NCI-H2196 (cell line): ENCODE results near the gene TMEM132C.

ENCODE experiments used
- DNase-seq: peaks from one replicate; lab custom pipeline; 2025; ENCODE audit not compliant: unreplicated experiment; lab: John Stamatoyannopoulos, UW

The TMEM132C gene

DNA sequence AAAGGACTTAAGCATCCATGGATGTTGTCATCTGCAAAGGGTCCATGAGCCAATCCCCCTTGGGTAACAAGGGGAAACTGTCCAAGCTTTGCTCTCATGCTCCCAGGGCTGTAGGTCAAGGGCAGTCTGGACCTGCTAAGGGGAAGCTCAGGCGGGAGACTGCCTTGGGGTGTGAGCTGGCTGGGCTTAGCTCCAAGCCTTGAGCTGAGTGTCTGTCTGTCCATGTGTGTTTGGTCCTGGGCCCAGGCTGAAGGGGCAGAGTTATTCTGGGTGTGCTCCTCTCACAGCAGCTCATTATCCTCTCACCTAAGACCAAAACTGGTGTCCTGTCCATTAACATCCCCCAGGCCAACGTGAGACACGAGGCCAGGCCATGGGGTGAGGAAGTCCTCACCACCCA lies 282.0 kb downstream of the TMEM132C start:
- no peak for DNase-seq

DNA sequence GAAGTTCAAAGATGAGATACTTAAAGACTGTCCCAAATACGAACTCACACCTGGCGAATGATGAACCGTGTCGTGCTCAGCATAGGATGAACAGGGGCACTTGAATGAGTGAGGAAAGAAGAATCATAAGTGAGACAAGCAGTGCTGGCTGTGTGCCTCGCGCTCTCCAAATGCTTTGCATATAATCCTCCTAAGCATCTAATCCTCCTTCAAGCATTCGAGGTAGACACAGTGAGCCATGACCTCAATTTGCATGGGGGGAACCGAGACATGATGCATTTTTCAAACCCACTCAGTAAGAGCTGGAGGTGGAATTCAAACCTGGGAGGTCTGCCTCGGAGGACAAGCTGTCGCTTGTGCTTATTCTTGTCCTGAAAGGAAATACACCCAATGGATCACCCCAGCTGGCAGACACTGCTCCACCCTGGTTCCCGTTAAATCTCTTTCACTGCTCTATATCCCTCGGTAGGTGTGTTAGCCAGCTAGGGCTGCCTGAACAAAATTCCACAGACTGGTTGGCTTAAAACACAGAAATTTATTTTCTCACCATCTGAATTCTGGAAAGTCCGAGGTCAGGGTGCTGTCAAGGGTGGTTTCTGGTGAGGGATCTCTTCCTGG lies 282.7 kb downstream of the TMEM132C start:
- DNase-seq: no peak

DNA sequence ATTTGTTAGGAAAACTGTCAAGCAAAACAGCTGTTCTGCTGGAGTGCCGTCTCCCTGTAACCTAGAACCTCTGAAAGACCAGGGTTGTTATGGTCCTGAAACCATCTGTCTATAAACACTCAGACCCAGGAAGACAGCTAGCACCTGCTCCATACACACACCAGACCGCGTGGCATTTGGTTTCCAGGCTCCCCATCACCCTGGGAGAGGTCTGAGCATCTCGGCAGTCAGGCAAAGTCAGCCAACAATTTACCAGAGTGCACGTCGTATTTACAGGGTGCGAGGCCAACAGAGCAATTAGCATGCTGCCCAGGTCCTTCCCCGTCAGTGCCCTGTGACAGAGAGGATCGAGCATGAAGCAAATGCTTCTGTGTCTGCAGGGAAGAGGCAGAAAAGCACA lies 284.3 kb downstream of the TMEM132C start:
- DNase-seq: no peak

DNA sequence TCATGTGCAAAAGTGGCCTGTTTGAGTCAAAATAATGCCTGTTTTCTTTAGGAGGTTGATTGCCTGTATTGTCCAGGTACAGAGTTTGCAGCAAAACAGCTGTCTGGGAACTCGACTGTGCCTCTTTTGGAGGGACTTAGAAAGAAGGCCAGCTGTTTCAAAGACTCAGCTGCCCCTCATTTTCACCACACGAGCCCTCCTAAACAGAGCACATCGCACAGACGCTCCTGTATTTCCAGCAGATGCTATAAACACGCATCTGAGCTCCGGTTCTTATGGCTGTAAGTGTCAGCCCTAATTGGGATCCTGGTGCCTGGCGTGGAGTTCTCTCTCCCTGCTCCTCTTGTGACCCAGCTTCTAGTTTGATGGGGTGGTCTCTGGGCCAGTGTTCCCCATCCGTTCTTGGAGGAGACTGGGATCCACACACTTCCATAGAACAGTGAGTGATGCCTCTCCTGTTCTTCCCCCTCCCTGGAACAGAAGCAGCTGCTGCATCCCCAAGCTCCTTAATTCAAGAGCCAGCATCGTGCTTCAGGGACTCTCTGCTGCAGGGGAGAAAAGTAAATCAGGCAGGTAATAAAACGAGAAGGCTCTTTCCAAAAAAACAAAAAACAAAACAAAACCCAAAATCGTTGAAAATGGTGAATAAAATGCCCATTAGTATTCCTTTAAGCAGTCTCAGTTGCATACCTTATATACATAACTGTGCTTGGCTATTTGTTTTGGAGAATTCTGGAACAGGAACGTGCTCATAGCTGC lies 287.8 kb downstream of the TMEM132C start:
- no peak for DNase-seq

DNA sequence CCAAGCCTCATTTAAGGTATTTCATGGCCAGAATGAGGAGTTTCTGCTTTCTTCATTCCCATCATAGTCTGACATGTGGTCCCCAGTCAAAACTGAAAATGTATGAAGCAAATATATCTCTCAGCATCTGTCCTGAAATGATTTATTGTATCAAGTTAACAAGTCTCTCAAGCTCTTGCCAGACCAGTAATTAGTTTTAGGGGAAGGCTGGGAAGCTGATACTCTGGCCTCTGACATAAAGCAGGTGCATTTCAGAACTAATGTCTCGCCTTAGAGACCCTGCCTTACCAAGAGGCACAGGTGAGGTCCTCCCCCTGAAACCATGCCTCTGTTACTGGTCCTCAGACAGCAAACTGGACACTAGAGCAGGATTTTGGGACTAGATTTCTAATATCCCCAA lies 290.3 kb downstream of the TMEM132C start:
- no peak for DNase-seq

DNA sequence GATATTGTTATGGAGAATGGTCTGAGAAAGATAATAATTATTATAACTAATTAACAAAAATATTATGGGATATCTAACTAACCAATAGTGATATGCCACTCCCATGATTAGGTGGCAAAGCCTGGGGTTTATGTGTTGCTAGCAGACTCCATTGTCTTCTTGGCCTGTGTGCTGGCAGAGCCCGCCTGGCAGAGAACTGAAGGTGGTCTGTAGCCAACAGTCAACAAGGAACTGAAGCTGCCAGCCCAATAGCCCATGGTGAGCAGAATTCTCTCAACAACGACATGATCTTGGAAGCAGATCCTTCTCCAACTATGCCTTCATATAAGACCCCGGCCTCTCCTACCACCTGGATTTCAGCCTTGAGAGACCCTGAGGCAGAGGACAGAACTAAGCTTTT lies 298.0 kb downstream of the TMEM132C start:
- no peak for DNase-seq

DNA sequence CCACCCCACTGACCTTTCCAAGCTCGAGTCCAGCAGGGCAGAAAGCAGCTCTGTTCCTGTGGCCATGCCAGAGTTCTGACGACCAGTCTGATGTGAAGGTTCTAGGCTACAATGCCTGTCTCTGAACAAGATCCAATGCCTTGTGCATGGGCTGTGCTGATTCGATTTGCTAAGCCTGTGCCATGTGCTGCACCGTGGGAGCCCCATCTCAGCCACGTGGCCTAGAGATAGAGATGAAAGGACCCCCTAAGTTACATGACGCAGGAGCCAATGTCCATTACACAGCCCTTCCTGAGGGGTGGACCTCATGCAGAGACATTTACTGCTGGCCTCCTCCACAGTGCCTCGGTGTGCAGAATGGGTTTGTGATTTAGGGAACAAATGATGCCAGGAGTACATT lies 300.8 kb downstream of the TMEM132C start:
- no peak for DNase-seq

DNA sequence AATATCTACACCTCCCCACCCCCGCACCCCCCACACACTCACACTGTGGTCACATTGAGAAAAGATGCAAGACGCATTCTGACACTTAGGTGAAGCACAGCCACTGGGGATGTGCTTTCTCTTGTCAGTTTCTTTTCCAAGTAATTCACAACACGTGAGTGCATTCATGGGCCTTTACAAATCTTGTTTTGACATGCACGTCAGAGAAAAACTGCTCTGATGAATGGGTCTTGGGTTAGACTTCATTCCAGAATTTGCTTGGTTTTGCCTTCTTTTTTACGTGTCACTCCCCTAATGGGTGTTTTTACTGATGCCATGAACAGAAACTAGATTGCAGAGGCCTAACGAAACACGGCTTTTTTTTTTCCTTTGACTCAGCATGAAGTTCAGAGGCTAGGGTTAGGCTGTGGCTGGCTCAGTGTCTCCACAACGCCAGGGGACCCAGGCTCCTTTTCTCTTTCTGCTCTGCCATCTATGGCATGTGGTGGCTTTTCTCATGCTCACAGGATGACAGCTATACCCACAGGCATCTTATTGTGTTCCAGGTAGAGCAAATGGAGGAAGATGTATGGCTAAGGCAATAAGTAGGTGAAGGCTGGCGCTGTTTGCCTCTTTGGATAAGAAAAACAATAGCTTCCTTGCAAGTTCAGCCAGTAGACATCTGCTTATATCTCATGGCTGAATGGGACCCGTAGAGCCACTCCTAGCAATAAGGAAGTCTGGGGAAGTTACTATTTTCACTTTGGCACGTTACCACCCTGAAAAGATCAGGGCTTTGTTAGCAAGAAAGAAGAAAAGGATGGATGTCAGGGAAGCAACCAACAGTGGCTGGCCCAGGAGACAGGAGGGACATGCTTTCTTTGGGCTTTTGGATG lies 303.5 kb downstream of the TMEM132C start:
- DNase-seq: no peak

DNA sequence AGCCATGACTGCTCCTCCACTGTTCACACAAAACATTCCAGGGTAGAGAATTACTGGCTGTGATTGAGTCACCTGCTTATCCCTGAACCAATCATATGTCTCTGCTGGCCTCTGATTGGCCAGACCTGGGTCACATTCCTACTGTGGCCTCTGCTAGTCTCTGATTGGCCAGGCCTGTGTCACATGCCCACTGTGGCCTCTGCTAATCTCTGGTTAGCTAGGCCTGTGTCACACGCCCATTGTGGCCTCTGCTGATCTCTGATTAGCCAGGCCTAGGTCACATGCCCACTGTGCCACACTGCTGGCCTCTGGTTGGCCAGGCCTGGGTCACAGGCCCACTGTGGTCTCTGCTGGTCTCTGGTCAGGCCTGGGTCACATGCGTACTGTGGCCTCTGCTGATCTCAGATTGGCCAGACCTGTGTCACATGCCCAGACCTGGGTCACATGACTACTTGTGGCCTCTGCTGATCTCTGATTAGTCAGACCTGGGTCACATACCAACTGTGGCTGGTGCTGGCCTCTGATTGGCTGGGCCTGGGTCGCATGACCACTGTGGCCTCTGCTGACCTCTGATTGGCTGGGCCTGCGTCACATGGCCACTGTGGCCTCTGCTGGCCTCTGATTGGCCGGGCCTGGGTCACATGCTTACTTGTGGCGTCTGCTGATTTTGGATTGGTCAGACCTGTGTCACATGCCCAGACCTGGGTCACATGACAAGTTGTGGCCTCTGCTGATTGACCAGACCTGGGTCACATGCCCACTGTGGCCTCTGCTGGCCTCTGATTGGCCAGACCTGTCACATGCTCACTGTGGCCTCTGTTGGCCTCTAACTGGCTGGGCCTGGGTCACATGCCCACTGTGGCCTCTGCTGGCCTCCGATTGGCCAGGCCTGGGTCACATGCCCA lies 305.2 kb downstream of the TMEM132C start:
- no peak for DNase-seq

DNA sequence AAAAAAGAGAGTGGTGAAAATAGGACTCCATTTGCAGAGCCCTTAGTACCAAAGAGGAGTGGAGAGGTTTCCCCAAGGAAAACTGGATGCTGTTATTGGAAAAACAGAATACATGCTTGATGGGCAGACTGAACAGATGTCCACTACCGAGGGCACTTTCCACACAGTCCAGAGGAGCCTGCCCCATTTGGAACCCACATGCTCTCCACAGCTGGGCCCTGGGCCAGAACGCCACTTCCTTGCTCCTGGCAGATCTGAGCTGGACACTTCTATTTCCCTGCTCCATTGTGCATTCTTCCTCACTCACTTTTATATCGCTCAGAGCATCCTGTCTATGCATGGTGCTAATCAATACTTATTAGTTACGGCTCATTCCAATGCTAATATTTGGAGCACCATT lies 306.9 kb downstream of the TMEM132C start:
- no peak for DNase-seq

DNA sequence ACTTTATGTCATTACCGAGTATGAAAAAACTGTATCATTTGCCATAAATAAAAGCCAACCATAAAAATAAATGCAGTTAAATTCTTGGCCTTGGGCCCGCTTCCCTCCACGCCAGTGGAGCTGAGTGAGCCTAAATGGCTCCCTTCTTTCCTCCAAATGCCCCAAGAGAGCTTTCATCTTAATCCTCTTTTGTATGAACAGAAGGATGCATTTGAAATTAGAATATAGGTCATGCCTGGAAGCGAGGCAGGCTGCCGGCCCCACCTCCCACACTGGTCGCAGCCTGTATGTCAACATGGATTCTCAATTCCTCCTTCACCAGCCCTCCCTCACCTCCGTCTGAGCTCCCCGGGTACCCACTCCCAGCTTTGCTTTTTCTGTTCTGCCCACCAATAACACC lies 311.1 kb downstream of the TMEM132C start:
- DNase-seq: no peak

DNA sequence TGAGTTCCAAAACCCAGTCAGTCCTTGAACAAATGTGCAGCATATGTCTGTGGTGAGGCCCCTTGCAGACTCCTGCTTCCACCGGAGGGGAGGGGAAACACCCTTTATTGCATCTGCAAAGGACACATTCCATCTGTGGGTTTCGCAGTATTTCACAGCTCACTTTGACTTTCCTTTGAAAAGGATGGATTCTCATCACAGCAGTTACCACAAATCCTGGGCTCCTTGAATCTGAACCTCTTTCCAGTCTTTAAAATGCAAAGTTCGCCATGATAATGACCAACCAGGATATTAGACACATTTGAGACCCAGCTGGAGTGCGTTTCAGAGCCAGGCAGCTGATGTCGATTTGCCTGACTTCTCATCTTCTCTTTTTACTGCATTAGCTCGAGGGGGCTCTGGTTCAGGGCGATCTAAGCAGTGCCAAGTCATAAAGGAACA lies 314.4 kb downstream of the TMEM132C start:
- no peak for DNase-seq

DNA sequence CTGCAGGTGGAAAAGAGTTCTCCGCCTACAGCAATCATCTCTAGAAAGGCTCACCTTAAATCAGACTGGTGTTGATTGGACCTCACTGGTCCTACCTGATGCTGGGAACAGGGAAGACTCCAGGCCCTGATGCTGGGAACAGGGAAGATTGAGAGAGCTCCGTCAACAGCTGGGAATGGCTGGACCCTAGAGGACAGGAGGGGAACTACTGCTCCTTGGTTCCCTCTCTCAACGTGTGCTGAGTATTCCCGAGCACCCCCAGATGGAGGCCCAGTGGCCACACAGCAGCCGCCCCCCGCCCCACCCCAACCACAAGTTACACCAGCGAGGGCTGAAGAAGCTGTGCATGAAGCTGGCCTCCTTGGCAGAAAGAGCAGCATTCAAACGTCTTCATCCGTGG lies 316.5 kb downstream of the TMEM132C start:
- no peak for DNase-seq

DNA sequence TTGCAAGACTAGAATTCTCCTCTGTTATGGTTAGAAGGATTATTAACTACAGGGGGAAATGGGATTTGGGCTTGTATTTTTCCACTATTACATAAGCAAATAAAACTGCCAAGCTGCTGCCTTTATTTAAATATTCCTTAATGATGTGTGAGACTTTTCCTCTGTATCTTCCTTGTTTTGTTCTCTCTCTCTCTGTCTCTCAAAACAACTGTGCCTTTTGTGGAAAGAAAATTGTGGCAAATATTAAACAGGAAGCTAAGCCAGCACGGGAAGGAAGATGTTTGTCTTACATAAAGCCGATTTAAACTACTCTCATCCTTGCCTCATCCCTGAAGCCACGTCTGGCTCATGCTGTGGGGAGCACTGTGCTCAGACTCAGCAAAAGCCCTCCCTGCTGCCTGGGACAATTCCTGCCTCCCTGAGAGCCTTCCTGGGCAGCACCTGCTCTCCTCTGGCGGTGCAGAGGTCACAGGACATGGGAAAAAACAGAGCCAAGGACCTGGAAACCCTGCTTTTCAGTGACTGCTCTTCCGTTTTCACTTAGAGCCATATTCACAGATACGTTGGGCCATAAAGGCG lies 319.6 kb downstream of the TMEM132C start:
- DNase-seq: no peak

DNA sequence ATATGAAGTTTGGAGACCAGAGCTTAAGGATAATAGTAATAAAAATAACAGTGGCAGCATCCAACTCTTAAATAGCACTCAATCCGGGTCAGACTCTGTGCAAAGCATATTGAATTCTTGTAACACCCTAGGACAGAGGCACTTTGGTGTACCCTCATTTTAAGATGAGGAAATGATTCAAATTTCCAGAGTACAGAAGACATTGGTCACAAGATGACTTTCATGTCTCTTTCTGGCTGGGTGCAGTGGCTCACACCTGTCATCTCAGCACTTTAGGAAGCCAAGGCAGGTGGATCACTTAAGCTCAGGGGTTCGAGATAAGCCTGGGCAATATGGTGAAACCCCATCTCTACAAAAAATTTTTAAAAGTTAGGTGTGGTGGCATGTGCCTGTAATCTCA lies 320.9 kb downstream of the TMEM132C start:
- no peak for DNase-seq

DNA sequence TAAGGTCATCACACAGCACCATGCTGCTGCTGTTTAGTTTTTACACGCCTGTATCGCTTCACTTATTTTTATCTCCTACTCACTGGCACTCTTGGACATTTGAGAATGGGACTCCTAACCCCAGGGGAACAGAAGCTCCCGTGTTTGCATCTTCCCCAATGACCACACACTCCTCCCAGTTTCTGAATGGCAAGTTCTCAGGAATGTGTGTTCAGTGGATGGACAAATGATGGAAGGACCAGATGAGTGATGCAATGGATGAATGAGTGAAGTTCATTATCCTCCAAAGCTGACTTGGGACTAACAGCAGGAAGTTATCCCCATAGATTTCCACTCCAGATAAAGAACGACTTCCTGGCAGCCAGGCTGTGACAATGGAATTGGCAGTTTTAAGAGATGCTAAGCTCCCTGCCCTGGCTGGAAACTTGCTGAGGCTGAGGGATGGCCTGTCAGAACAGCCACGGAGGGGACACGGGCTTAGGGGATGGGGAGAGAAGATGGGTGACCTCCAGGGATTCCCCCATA lies 325.3 kb downstream of the TMEM132C start:
- no peak for DNase-seq

DNA sequence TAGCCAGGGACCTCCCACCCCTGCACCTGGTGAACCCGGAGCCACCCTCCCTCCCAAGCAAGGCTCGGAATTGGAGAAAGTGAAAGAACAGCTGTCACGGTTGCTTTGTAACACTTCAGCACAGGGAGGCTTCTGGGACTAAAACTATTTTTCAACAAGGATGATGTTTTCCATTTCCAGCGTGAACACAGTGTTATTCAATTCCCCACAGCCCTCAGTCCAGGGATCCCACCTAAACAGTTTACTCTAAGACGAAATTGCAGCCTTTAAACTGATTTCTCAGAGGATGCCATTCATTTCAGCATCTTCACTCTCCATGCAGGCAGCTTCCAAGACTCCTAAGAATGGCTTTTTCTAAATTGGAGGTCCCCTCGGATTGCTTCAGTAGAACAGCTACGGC lies 327.6 kb downstream of the TMEM132C start:
- no peak for DNase-seq

DNA sequence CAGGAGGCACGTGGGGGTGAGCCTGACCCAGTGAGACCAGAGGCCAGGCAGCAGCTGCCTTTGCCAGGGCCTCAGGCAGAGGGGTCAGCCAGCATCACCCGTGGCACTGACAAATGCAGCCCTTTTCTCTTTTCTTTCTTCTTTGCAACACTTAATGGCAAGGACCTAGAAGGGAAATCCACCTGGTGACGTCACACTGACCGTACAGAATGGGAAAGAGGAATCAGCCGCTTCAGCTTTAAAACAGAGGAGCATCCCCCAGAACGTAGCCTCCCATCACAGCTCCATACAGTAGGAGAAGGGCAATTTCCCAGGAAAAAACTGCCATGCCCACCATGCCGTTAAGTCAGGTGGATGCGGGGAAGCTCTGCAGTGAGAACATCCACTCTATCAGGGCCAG lies 328.6 kb downstream of the TMEM132C start:
- DNase-seq: no peak

DNA sequence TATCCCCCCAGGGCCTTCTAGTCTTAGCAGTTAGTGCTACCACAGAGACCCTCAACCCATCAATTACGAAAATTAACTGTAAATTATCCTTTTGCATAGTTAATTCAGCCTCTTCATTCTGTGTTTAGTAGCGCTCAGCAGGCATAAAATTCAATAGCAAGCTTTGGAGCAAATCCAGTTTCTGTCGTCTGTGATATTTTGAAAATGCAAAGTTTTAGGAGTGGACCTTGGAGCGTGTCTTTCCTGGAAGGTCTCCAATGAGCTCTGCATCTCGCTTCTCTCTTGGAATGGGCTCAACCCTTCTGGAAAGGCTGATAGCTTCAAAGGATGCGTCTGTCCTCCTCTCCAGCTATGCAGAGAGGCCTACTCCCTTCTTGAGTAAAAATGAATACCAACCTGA lies 333.9 kb downstream of the TMEM132C start:
- DNase-seq: no peak

DNA sequence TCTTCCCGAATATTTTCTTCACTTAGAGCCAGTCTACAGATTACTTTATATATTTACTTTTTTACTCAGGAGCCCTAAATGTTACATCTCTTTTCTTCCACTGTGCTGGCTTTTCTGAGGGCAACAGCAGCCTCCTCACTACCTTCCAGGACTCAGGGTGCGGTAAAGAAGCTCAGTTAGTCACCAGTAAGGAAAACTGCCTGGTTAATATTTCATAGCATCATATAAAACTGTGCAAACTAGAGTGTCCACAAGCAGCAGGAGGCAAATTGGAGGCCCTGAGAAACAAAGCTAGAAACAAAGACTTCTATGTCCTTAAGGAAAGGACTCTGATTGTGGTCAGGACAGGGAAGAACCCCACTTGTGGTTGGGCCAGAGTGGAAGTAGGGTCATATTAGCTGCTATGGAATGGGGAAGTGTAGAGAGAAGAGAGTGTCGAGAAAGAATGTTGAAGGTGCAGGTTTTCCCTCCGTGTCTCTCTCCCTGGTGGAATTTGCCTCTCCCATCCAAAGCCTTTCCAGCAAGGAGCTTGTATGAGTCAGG lies 336.7 kb downstream of the TMEM132C start:
- DNase-seq: no peak
